ENCODE results near the gene NINJ1. TPM values are rescaled to one million over a fixed set of nuclear protein-coding genes. Genes with fewer than 3 reads are reported as not detected.

NINJ1 gene
- total RNA-seq, 1 experiment from 2014 or later: 41.3 TPM

- no peak for TF ChIP-seq SOX15 (CRISPR knock-in tag; IDR thresholded peaks at IDR 0.05)
- TF ChIP-seq PREB (CRISPR knock-in tag; IDR thresholded peaks at IDR 0.05; ENCODE audit: borderline replicate concordance): 0 out of 2 replicates have a peak, but pooled peaks have one; percentile 52
- peak; percentile 53; the same call in 1 of the 2 replicates for TF ChIP-seq RELA (CRISPR knock-in tag; IDR thresholded peaks at IDR 0.05; ENCODE audit: borderline replicate concordance)
- no peak for TF ChIP-seq SMAD3 (CRISPR knock-in tag; IDR thresholded peaks at IDR 0.05; ENCODE audit: borderline replicate concordance)
- TF ChIP-seq MXD4 (CRISPR knock-in tag; IDR thresholded peaks at IDR 0.05; ENCODE audit: borderline replicate concordance): no peak
- TF ChIP-seq FOXP1 (CRISPR knock-in tag; IDR thresholded peaks at IDR 0.05; ENCODE audit: borderline replicate concordance): 0 out of 2 replicates have a peak, but pooled peaks have one; percentile 17
- no peak for TF ChIP-seq CBFB (CRISPR knock-in tag; IDR thresholded peaks at IDR 0.05; ENCODE audit: low read depth)
- no peak for TF ChIP-seq IRF1 (CRISPR knock-in tag; IDR thresholded peaks at IDR 0.05)
- no peak for TF ChIP-seq ATF1 (CRISPR knock-in tag; IDR thresholded peaks at IDR 0.05)
- no peak for TF ChIP-seq NR1H2 (CRISPR knock-in tag; IDR thresholded peaks at IDR 0.05)
Observed at GRCh38 chr9:93133681-93134014, 403 bp downstream of the NINJ1 start (continued).

- no peaks in the 10 kb centered on the region for H3K36me3 Mint-ChIP-seq
- no peak overlapping the region; the same call in 1 of the 2 replicates for H3K27ac Mint-ChIP-seq
- DNase-seq (ENCODE audit: low spot score): no peak
- ATAC-seq: peak; percentile 6
- POLR2A ChIA-PET: interaction anchor here (1.3 kb wide), 1 partner anchor 11 kb away, joined by 4 read pairs; no protein-coding TSS in a partner anchor
- H3K27me3 Mint-ChIP-seq (ENCODE audit: low read depth): peaks cover 20% of the 10 kb centered on the region
- no peaks in the 10 kb centered on the region for H3K9me3 Mint-ChIP-seq
- H3K4me1 Mint-ChIP-seq: peaks cover 30% of the 10 kb centered on the region
- peak overlapping the region; percentile 79 for H3K4me3 Mint-ChIP-seq
- CTCF ChIA-PET: interaction anchor here (1.1 to 2.7 kb wide), 9 partner anchors 13 to 172 kb away, joined by 3 to 19 read pairs (median 6); no protein-coding TSS in a partner anchor
- TF ChIP-seq ERG (CRISPR knock-in tag; IDR thresholded peaks at IDR 0.05) (no peak), HMGA2 (CRISPR knock-in tag; IDR thresholded peaks at IDR 0.05) (no peak), ZNF396 (CRISPR knock-in tag; IDR thresholded peaks at IDR 0.05; ENCODE audit: borderline replicate concordance) (no peak), ZNF512 (CRISPR knock-in tag; IDR thresholded peaks at IDR 0.05; ENCODE audit: borderline replicate concordance) (no peak), ATF6 (CRISPR knock-in tag; IDR thresholded peaks at IDR 0.05) (no peak), NFYB (CRISPR knock-in tag; conservative IDR thresholded peaks at IDR 0.05; ENCODE audit: low read depth) (no peak), STAT6 (CRISPR knock-in tag; conservative IDR thresholded peaks at IDR 0.05; ENCODE audit: low read depth) (no peak), ZNF532 (CRISPR knock-in tag; IDR thresholded peaks at IDR 0.05; ENCODE audit: borderline replicate concordance) (no peak), CDX4 (CRISPR knock-in tag; IDR thresholded peaks at IDR 0.05; ENCODE audit: borderline replicate concordance) (no peak), CBFB (CRISPR knock-in tag; IDR thresholded peaks at IDR 0.05; ENCODE audit: low read depth) (no peak)
Observed at GRCh38 chr9:93132946-93133680, 938 bp downstream of the NINJ1 start.
